ENCODE data around the gene ANKRA2. TPM values are rescaled to one million over a fixed set of nuclear protein-coding genes. Genes with fewer than 3 reads are reported as not detected.
"Not testable (repeated sequence)": the region's sequence is repeated elsewhere in the genome, so short reads cannot be mapped to it uniquely, and the experiment has no call there.

The ANKRA2 gene
- total RNA-seq, 1 experiment from 2014 or later, result 19.5 TPM

DNA sequence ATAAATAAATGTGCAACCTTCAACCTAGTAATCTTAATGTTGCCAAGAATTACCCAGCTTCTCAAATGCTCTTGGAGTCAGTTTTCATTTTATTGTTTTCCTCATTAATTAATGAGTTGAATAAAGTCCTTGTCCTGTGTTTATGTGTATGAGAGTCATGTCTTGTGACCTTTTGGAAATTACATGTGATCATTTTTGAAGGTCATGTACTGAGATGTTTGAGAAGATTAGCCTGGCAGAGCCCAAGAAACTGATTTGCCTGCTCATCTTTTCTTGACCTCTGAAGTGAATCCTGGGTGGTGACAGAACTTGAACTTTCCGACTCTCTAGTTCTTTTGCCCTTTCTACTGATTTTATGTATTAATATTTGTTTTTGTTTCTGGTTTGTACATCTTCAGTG lies 15.4 kb downstream of the ANKRA2 start:
- no peak for DNase-seq (ENCODE audit: low read depth)

DNA sequence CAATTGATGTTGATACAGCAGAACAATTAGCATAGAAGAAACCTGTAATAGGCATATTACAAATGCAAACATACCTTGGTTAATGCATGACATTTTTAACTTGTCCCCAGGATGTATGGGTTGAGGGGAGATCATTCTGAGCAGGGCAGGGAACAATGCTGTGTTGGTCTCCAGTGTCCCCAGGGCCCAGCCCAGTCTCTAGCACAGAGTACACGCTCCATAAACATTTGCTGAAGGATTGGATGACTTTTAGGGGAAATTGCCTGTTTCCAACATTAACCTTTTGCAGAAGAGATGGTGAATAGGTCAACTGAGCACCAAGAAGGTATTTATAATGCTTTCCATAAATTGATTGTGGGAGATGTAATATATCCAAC lies 20.0 kb downstream of the ANKRA2 start:
- no peak for DNase-seq (ENCODE audit: low read depth)

DNA sequence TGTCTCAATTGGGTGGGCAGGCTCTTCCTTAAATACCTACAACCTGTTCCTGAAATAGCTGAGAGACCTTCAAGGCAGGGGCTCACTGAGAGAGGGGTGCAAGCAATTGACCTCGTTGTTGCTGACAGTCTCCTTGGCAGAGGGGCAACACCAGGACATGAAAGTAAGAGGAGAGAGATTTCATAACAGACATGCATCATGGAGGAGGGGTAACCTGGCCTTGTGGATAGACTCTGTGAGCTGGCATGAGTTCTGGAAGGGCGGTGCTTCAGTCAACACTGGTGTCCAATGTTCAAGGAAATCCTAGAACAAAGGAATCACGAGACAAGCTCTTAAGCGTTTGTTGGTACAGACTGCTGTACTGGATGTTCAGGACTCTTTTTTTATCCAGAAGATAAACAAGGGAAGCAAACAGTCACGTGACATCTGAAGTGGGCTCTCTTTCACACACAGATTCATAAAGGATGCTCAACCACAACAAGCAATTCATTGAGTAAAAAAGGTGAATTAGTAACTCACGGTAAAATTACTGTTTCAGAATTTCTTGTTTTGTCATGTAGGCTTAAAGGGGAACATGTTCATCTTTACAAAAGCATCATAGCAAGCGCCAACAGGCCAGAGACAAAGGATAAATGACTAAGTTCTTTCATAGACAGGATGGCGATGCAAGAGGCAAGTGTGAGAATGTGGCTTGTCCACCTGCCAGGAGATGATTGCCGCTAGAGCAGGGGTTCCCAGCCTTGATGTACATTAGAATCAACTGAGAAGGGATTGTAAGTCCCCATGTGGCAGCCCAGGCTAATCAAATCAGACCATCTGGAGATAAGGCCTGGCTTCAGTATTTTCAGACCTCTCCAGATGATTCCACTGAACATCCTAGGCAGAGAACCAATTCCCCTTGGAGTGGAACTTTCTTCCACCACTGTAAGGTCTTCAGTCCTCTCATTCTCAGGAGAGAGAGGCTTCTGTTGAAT lies 20.7 kb downstream of the ANKRA2 start:
- no peak for DNase-seq (ENCODE audit: low read depth)

DNA sequence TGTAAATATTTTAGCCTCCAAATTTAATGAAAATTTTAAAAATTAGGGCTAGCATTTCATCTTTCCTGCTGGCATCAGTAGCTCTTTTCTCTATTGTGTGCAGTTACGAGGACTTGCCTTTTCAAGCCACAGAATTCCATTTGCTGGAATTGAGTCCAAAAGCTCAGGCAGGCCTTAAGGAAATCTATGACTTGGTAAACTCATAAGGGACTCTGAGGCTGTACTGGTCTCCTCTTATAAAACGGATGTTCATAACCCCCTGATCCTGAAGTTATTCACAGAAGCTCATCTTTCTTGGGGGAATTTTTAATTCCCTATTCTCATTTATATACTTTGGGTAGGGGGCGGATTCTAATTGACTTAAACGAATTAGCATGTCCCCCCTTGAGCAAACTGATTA lies 23.4 kb downstream of the ANKRA2 start:
- DNase-seq (ENCODE audit: low read depth), result no peak

DNA sequence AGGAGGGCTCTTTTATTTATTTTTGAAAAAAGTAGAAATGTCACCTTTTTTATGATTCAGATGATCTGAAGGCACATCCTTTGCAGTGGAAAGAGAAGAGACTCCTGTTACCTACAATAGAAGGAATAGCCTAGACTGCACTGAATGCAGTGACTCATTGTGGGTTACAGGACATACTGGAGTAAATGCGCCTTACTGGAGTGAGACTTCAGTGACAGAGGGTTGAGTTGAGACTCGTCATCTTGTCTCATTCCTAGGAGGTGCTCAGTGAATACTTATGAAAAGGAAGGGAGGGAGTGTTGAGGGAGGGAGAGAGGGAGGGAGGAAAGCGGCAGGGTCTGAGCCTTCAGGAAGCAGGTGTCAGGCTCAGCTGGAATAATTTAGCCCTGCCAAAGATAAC lies 25.2 kb downstream of the ANKRA2 start:
- DNase-seq (ENCODE audit: low read depth), result peak; percentile 73

DNA sequence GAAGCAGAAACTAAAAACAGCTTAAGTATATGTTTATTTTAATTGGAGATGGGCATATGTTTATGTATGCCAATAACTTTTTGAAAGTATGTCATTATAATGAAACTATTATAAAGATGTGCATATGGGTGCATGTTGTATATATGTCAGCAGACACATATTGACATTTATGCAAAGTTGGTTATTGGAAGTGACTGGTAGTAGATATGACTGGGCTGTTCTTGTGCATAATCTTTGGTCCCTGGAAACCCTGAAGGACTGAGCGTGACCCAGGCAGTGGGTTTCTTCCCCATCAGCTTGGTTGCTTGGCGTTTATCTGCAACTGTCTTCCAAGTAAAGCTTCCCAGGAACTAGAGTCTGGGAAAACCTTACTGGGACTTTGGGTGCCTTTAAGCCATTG lies 25.7 kb downstream of the ANKRA2 start:
- no peak for DNase-seq (ENCODE audit: low read depth)

DNA sequence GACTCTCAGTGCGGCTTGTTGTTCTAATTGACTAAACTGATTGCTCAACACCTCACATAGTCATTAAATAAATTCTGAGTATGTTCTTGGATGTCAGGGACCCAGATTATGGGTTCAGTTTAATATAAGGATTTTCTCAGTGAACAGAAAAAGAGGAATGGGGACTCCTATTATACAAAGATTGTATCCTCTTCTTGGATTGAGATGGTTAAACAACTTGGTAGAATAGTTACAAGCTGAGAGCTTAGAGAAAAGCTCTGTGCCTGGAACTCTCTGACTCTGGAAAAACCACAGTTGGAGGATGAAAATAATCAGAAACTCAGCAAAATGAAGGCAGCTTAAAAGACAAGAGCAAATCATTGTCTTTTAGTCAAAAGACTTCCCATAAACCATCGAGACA lies 30.5 kb downstream of the ANKRA2 start:
- no peak for DNase-seq (ENCODE audit: low read depth)

DNA sequence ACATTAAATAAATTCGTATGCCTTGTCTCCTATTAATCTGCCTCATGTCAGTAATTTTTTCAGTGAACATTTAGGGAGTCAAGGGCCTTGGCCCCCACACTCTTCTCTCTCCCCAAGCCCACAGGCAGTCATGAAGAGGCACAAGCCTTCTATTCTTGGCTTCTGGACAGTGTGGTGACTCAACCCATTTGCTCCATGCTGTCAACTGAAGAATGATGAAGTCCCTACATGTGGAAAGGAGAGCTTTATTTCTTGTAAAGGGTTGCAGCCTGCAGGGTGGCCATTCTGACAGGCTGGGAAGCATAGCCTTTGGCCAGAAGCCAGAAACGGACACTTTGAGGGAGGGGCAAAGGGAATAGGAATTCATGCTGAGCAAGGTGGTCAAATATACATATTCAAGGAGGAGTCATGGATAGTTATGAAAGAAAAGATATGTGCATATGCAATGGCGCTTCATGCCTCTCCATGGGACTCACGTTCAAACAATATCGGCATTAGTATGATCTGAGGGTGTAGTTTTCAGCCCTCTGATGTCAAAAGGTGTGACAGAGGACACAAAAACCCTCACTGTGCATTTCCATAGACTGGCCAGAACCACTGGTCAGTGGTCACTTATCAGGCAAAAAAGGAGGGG lies 31.3 kb downstream of the ANKRA2 start:
- DNase-seq (ENCODE audit: low read depth), result peak; percentile 33

DNA sequence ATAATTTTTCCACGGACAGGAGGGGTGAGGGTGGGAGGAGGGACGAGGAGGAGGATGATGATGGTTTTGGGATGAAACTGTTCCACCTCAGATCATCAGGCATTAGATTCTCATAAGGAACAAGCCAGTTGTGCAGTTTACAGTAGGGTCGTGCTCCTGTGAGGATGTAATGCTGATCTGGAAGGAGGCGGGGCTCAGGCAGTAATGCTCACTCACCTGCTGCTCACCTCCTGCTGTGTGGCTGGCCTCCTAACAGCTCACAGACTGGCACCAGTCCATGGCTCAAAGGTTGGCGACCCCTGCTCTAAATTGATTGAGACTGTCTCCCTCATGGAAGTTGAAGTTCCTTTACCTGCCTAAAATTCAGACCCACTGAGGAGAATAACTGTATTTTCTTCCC lies 33.2 kb downstream of the ANKRA2 start:
- no peak for DNase-seq (ENCODE audit: low read depth)

DNA sequence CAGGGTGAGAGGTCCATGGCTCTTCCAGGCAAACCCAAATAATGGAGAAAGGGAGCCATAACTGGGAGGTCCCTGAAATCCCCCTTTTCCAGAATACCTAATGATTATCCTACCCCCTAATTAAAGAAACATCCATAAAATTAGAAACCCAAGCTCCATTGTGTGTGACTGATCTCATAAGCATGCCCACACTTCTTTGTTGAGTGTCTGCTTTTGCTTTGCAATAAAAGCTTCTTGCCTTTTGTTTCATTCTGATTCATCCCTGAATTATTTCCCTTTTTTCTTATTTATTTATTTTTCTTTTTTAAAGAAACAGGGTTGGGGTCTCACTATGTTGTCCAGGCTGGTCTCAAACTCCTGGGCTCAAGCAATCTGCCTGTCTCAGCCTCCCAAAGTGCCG lies 34.1 kb downstream of the ANKRA2 start:
- DNase-seq (ENCODE audit: low read depth), result no peak

DNA sequence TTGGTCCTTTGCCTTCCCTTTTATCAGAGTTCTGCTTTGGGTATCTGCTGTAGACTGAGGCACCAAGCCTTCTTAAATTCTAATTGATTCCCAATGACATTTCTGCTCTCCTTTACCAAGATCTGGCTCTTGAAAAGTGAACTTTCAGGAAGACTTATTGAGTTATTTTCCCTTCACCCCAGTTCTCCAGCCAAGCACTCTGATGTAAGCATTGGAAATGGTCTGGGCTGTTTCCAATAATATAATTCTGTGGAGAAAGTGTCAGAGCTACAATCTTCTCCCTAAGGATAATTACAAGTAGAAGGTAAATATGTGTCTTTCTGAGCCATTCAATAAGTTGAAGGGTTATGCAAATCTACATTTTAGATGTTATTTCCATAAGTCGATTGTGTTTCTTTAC lies 36.4 kb downstream of the ANKRA2 start:
- no peak for DNase-seq (ENCODE audit: low read depth)

DNA sequence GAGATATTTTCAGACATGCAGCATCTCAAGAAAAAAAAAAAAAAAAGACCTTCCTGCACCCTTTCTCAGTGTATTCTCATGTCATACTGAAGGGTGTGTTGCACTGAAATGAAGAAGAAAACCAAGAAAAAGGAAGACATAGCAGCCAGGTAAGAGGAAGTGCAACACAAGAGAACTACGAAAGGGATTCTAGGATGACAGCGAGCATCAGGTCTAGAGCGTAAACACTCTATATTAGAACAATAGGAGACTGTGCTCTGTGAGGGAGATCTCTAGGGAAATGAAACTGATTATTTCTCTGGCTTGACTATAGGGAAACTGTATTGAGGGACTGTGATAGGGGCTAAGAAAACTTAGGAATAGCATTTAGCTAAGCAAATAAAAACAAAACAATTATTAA lies 37.2 kb downstream of the ANKRA2 start:
- no peak for DNase-seq (ENCODE audit: low read depth)

DNA sequence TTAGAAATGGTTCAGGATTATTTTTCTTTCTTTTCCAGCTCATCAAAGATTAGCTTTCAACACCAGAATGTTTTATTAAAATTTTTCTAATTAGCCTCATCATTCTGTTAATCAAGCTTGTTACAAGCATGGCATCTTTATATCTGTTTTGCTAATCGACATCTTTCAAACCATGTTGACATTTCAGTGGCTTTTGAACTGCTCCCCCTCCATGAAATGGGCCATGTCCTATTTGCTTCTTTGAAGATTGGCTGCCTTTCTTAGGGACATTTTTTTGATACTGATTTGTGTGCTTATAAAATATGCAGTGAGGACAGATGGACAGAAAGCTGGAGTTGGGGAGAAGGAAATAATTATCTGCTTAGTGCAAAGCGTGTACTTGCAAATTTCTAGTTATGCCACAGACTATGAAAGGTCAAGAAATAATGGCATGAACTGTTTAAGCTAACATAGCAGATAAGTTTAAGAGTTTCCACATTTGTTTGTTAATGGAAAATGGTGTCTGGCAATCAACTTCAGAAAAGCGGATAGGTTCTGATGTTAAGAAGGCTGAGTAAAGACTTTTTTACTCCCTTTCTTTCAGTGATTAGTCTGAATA lies 39.7 kb downstream of the ANKRA2 start:
- DNase-seq (ENCODE audit: low read depth), result no peak

DNA sequence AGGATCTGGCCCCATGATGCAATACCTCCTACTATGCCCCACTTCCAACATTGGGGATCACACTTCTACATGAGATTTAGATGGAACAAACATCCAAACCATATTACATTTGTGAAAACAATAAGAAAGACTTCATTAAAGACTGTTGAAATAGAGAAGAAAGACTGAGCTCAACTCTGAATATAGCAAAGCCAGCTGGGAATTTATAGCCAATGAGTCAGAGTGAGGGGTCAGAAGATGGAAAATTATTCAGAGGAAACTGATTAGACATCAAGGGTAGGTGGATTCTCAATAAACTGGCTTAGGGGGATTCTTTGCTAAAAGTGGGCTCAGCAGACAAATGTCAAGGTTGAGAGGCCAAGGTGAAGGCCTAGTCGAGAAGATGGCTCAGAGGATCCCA lies 41.6 kb downstream of the ANKRA2 start:
- no peak for DNase-seq (ENCODE audit: low read depth)

DNA sequence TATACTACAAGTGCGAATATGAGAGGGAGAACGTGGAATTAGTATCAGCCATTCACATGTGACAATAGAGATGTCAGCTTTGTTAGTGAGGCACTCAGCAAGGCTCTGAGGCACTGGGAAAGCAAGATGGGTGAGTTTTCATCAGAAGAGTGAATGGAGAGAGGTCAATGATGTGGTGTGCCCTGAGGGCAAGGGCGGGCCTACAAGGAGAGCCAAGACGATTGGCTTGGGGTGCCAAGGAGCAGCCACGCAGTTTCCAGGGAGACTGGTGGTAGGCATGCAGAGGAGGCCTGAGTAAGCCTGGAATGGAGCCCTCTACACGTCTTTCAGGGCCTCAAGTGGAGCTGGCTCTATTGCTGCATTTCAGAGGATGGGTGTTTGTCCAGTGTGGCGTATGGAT lies 42.5 kb downstream of the ANKRA2 start:
- peak; percentile 61 for DNase-seq (ENCODE audit: low read depth)

DNA sequence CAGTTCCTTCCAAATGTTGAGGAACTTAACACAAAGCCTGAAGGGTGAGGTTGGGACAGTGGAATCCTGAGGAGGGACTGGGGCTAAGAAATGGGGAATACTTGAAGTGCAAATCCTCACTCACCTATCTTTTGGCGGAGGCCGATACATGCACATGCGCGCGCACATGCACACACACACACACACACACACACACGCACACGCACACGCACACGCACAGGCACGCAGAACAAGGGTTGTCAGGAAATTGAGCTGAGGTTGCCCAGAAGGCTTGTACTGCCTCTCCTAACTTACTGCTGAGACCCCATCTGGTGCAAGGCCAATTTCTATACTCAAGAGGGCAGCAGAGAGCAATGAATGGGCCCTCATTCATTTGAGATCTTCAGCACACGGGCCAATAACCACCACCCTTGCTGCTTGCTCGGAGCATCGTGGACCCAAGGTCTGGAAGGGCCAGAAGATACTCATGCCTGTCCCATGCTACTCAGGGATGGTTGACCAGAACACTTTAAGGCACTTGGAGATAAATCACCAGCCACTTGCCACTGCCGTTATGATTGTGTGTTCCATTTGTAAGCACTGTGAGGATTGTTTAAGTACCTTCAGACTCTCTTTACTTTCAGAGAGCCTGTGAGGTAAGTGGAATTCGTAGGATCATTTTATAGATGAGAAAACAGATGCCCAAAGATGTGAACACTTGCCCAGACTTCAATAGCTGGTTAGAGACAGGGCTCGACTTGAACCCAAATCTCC lies 45.7 kb downstream of the ANKRA2 start:
- peak; percentile 79 for DNase-seq (ENCODE audit: low read depth)

DNA sequence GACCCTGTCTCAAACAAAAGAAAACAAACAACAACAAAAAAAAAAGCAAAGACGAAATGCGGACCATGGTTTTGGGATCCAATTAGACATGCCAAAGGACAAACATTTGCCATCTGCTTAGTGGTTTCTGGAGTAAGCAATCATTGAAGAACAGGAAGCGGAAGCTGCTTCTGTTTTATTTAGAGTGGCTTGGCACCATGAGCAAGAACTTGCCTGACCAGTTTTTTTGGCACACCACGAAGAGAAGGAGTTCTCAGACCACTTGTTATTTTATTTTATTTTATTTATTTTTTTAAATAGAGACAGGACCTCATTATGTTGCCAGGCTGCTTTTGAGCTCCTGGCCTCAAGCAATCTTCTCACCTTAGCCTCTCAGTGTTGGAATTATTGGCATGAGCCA lies 50.2 kb downstream of the ANKRA2 start:
- no peak for DNase-seq (ENCODE audit: low read depth)

DNA sequence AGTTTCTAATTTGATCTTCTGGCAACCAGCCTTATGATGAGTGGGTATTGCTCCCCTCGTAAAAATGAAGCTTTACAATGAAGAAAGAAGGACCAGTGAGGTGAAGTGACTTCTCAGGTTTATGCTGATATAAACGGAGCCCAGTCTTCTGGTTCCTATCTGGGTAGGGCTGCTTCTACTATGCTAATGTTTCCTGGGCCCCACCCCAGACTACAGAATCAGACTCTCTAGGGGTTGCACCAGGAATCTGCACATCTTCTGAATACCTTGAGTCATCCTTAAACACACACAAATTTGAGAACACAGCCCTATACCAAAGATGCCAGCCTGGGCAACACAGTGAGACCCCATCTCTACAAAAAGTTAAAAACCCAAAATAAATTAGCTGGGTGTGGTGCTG lies 51.0 kb downstream of the ANKRA2 start:
- DNase-seq (ENCODE audit: low read depth), result no peak

DNA sequence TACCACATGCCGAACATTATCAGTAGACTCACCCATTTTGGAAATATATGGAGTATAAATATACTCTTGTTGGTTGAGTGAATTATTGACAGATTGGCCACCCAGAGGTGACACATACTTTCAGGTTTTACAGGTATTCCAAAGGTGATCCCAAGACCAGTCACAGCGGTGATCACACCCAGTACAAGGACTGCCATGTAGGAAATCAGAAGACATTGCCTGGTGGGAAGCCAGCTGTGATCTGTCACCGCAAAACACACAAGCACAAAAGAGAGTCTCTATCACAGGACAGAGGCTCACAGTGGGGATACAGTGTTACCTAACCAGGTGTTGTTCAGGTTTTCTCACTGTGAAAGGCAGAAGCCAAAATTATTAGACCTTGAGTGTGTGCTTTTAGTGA lies 51.4 kb downstream of the ANKRA2 start:
- no peak for DNase-seq (ENCODE audit: low read depth)

DNA sequence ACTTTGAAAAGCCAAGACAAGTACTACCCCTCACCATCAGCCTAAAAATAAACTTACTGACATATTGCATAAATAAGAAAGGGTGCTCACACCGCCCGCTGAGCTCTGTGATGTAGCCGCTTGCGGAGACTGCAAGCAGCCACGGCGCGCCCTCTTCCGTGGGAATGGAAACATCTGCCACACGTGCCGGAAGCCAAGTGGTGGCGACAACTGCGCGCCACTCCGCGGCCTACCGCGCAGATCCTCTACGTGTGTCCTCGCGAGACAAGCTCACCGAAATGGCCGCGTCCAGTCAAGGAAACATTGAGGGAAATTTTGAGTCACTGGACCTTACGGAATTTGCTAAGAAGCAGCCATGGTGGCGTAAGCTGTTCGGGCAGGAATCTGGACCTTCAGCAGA lies 56.9 kb downstream of the ANKRA2 start:
- DNase-seq (ENCODE audit: low read depth), result not testable (repeated sequence)

DNA sequence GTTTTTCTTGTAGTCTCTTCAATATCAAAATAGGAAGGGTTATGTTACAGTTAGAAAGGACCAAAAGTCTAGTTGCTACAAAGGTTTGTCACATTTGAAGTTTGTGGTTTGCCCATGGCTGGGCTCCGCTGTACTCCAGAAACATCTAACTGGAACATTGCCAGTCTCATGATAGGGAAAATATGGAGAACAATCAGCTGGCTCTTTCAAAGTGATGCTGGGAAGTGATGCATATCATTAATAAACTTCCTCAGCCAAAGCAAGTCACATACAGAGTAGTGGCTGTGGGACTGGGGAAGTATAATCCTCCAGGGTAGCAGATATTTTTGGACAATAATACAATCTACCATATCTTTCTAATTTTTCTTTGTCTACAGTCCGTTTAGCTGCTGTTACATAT lies 58.4 kb downstream of the ANKRA2 start:
- no peak for DNase-seq (ENCODE audit: low read depth)

DNA sequence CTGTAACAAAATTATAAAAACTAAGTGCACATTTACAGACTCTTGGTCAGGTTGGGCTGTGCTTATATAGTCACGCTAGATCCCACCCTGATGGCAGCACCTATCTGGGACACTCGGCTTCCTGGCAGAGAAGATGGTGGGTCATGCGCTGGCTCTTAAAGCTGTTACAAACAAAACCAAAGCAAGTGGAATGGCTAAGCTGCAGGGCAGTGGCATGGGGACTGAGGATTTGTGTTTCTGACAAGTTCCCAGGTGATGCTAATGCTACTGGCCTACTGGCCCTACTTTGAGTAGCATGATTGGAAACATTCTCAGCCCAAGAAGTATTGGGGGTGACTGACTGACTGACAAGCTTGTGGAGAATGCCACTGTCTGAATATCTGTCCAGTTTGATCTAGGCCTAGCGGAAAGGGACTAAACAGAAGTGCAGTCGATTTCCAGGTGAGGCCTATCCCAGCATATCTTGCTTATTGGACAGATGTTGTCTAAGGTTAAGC lies 58.9 kb downstream of the ANKRA2 start:
- DNase-seq (ENCODE audit: low read depth), result no peak

All from RPMI7951 (cell line).